Measurements from ENCODE around the gene ASRGL1.
"Not testable (repeated sequence)": the region's sequence is repeated elsewhere in the genome, so short reads cannot be mapped to it uniquely, and the experiment has no call there.

ASRGL1 gene

GRCh38 chr11:62373464-62374119 is 36.3 kb downstream of the ASRGL1 start:
- DNase-seq (ENCODE audit: low read depth), result no peak
- no peak overlapping the region for H3K4me3 ChIP-seq (ENCODE audit: control insufficient read depth, low read depth, low read length)
- no peak for TF ChIP-seq CTCF (IDR thresholded peaks at IDR 0.05; ENCODE audit: control insufficient read depth, insufficient read depth, low read depth, low read length, missing control alignments)

- no peak overlapping the region for H3K4me3 ChIP-seq (ENCODE audit: control insufficient read depth, low read depth, low read length)
- no peak for DNase-seq (ENCODE audit: low read depth)
- no peak for TF ChIP-seq CTCF (IDR thresholded peaks at IDR 0.05; ENCODE audit: control insufficient read depth, insufficient read depth, low read depth, low read length, missing control alignments)
These were observed 37.6 kb downstream of the ASRGL1 start for GRCh38 chr11:62374801-62375200.

DNA sequence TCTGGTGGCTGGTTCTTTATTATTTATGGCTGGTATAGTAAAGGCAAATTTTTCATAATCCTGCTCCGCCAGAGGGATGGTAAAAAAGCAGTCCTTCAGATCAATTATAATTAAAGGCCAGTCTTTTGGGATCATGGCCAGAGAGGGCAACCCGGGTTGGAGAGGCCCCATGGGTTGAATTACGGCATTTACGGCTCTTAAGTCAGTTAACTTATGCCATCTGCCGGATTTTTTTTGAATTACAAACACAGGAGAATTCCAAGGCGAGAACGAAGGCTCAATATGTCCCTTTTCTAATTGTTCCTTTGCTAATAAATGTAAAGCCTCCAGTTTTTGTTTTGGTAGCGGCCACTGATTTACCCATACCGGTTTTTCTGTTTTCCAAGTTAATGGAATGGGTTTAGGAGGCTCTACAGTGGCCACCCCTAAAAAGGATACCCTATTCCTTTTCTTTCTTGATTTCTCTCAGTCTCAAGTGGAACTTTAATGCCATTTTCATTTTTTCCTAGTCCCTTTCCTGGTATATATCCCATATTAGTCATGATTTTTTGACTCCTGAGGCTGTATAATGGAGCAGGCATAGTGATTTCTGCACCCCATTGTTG is 41.3 kb downstream of the ASRGL1 start:
- peak; percentile 31 for TF ChIP-seq CTCF (IDR thresholded peaks at IDR 0.05; ENCODE audit: control insufficient read depth, insufficient read depth, low read depth, low read length, missing control alignments)

DNA sequence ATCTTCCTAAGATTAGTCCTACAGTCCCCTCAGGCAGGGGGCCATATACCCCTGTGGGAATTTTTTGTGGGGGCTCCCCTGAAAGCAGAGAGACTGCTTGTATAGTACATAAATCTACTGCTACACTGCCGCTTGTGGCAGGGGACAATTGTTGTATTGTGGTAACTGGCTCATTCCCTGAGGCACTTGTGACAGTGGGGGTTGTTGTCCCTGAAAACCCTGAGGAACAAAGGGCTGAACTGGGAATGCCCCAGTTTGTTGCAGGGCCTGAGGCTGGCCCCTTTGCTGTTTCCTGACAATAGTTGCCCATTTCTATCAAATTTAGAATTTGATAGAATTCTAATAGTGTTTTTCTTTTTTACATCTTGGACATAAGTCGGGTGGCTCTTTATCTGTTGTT is 42.3 kb downstream of the ASRGL1 start:
- H3K4me3 ChIP-seq (ENCODE audit: control insufficient read depth, low read depth, low read length); DNase-seq (ENCODE audit: low read depth): not testable (repeated sequence)

More for the DNA sequence above, 41.3 kb downstream of the ASRGL1 start:
- not testable (repeated sequence) for H3K4me3 ChIP-seq (ENCODE audit: control insufficient read depth, low read depth, low read length); DNase-seq (ENCODE audit: low read depth)

GRCh38 chr11:62380821-62381245 is 43.6 kb downstream of the ASRGL1 start:
- peak; percentile 69 for TF ChIP-seq CTCF (IDR thresholded peaks at IDR 0.05; ENCODE audit: control insufficient read depth, insufficient read depth, low read depth, low read length, missing control alignments)
- DNase-seq (ENCODE audit: low read depth); H3K4me3 ChIP-seq (ENCODE audit: control insufficient read depth, low read depth, low read length): not testable (repeated sequence)

DNA sequence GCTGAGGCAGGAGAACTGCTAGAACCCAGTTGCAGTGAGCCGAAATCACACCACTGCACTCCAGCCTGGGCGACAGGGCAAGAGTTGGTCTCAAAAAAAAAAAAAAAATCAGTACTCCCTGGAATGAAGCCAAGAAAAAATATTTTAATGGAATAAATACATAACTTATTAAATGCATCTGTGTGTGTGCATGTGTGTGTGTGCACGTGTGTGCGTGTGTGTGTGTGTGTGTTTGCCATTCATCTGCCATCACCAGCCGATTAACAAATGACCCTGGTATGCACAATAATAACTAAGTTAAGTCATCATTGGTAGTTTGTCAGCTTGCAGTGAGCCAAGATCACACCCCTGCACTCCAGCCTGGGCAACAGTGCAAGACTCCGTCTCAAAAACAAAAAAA is 46.6 kb downstream of the ASRGL1 start:
- no peak for TF ChIP-seq CTCF (IDR thresholded peaks at IDR 0.05; ENCODE audit: control insufficient read depth, insufficient read depth, low read depth, low read length, missing control alignments)

GRCh38 chr11:62386083-62386482 is 48.8 kb downstream of the ASRGL1 start:
- DNase-seq (ENCODE audit: low read depth); H3K4me3 ChIP-seq (ENCODE audit: control insufficient read depth, low read depth, low read length): not testable (repeated sequence)

More for the DNA sequence above, 46.6 kb downstream of the ASRGL1 start:
- no peak overlapping the region for H3K4me3 ChIP-seq (ENCODE audit: control insufficient read depth, low read depth, low read length)
- no peak for DNase-seq (ENCODE audit: low read depth)
